A549 (cell line): Measurements from ENCODE around the gene MXD4. TPM values are rescaled to one million over a fixed set of nuclear protein-coding genes. Genes with fewer than 3 reads are reported as not detected.

Experiments
- ATAC-seq, 2 experiments: fragments of 200-7000 bp in 1 of 2; fragments of >200 bp in 1 of 2; cut with Nextera tagmentation in 1 of 2; cut with Tn5 transposase in 1 of 2; 3 replicates each; pipeline versions ENCODE4 v1.8.0 to v1.9.1; 2018 to 2020; ENCODE audit warnings: mild to moderate bottlenecking in 1 of 2, moderate library complexity in 1 of 2
- CTCF ChIA-PET: fragments of 300-600 bp; sonication (Branson Sonifier 250); formaldehyde crosslinking; extraction: SDS; loops from one replicate; lab custom pipeline; 2021; ENCODE audit warnings: antibody characterized with exemption, inconsistent platforms; lab: Yijun Ruan, JAX
- POLR2A ChIA-PET: fragments of 350-600 bp; formaldehyde crosslinking; extraction: SDS; loops from one replicate; lab custom pipeline; 2021; ENCODE audit warnings: antibody characterized with exemption, inconsistent platforms; lab: Yijun Ruan, JAX
- DNase-seq, 2 experiments: peaks; one replicate each; pipeline versions ENCODE4 v3.0.0 to v3.0.0-alpha.2; 2011 to 2016; ENCODE audit warnings: low read depth in 1 of 2, low spot score in 1 of 2
- FAIRE-seq: peaks from 2 replicates; lab custom pipeline; 2011; peaks lifted over from hg19 to GRCh38; lab: Jason Lieb, UNC
- H3K27ac ChIP-seq, 2 experiments: fragments of >200 bp; sonication (Bioruptor Twin); formaldehyde crosslinking; 3 replicates each; pipeline ENCODE4 v1.5.1; 2016 to 2017
- H3K4me1 ChIP-seq: fragments of >200 bp; sonication (Bioruptor Twin); formaldehyde crosslinking; 3 replicates; pipeline ENCODE4 v1.6.1; 2016
- H3K4me2 ChIP-seq: fragments of >200 bp; sonication (Bioruptor Twin); formaldehyde crosslinking; 3 replicates; pipeline ENCODE4 v1.6.1; 2016
- H3K4me3 ChIP-seq: fragments of >200 bp; sonication (Bioruptor Twin); formaldehyde crosslinking; 3 replicates; pipeline ENCODE4 v1.5.1; 2016
- H3K9me3 ChIP-seq: fragments of >200 bp; sonication (Bioruptor Twin); formaldehyde crosslinking; 3 replicates; pipeline ENCODE4 v1.6.1; 2016
- BHLHE40 ChIP-seq: IDR thresholded peaks from 2 replicates; pipeline ENCODE4 v1.6.1; 2012; ENCODE audit warnings: low read depth, low read length, inconsistent platforms
- CBX2 ChIP-seq: fragments of 200-600 bp; sonication (generic); IDR thresholded peaks from 2 replicates; pipeline ENCODE4 v1.6.1; 2016; ENCODE audit warnings: low read depth, mild to moderate bottlenecking, borderline replicate concordance
- CBX8 ChIP-seq: fragments of 200-600 bp; sonication (generic); IDR thresholded peaks from 2 replicates; pipeline ENCODE4 v1.6.1; 2016
- CTCF ChIP-seq: fragments of >200 bp; sonication (Bioruptor Twin); formaldehyde crosslinking; IDR thresholded peaks from 3 replicates; pipeline ENCODE4 v1.5.1; 2016
- EHMT2 ChIP-seq: fragments of 200-600 bp; sonication (generic); IDR thresholded peaks from 2 replicates; pipeline ENCODE4 v1.6.1; 2016; ENCODE audit warnings: antibody characterized with exemption, low read depth, mild to moderate bottlenecking, moderate library complexity
- ELK1 ChIP-seq: fragments of 150-350 bp; IDR thresholded peaks from 2 replicates; pipeline ENCODE4 v1.6.1; 2014; ENCODE audit warnings: low read depth, mild to moderate bottlenecking, low read length
- EP300 ChIP-seq, 2 experiments: fragments of >200 bp; sonication (Bioruptor Twin); formaldehyde crosslinking; IDR thresholded peaks; 2 replicates in 1 of 2; 3 replicates in 1 of 2; pipeline ENCODE4 v1.6.1; 2016 to 2017
- FOXS1 ChIP-seq: fragments of 250-450 bp; sonication (Bioruptor Pico); IDR thresholded peaks from 2 replicates; pipeline ENCODE4 v1.5.0; 2020; ENCODE audit warnings: mild to moderate bottlenecking, moderate library complexity
- HOXA7 ChIP-seq: fragments of 250-450 bp; sonication (Bioruptor Pico); IDR thresholded peaks from 2 replicates; pipeline ENCODE4 v1.5.0; 2020; ENCODE audit warnings: mild to moderate bottlenecking, moderate library complexity
- HOXB13 ChIP-seq: fragments of 250-450 bp; sonication (Bioruptor Pico); IDR thresholded peaks from 2 replicates; pipeline ENCODE4 v1.5.0; 2020; ENCODE audit warnings: low read depth, mild to moderate bottlenecking, moderate library complexity
- JUN ChIP-seq, 2 experiments: fragments of >200 bp; sonication (Bioruptor Twin); formaldehyde crosslinking; IDR thresholded peaks; 2 replicates in 1 of 2; 3 replicates in 1 of 2; pipeline ENCODE4 v1.6.1; 2016 to 2017
- JUNB ChIP-seq: fragments of >200 bp; sonication (Bioruptor Twin); formaldehyde crosslinking; IDR thresholded peaks from 2 replicates; pipeline ENCODE4 v1.6.1; 2016
- KDM5A ChIP-seq: fragments of 200-600 bp; sonication (generic); IDR thresholded peaks from 2 replicates; pipeline ENCODE4 v1.6.1; 2016; ENCODE audit warnings: antibody characterized with exemption, mild to moderate bottlenecking
- MAX ChIP-seq: IDR thresholded peaks from 2 replicates; pipeline ENCODE4 v1.6.1; 2012
- POLR2A ChIP-seq: IDR thresholded peaks from 2 replicates; pipeline ENCODE4 v1.6.1; 2012; ENCODE audit warnings: mild to moderate bottlenecking, low read length
- RAD21 ChIP-seq, 2 experiments: fragments of >200 bp in 1 of 2; sonication (Bioruptor Twin) in 1 of 2; formaldehyde crosslinking in 1 of 2; IDR thresholded peaks in 1 of 2; conservative IDR thresholded peaks in 1 of 2; 2 replicates in 1 of 2; 3 replicates in 1 of 2; pipeline ENCODE4 v1.6.1; 2012 to 2018; ENCODE audit warnings: inconsistent platforms in 1 of 2
- SREBF2 ChIP-seq: fragments of 450-650 bp; IDR thresholded peaks from 2 replicates; pipeline ENCODE4 v1.6.1; 2014; ENCODE audit warnings: mild to moderate bottlenecking, moderate library complexity
- TP53 ChIP-seq: fragments of 250-450 bp; sonication (Bioruptor Pico); IDR thresholded peaks from 2 replicates; pipeline ENCODE4 v1.5.0; 2021; ENCODE audit warnings: mild to moderate bottlenecking, moderate library complexity
- USF2 ChIP-seq: fragments of 450-650 bp; IDR thresholded peaks from 2 replicates; pipeline ENCODE4 v1.6.1; 2014; ENCODE audit warnings: antibody characterized with exemption
- ZC3H11A ChIP-seq: fragments of 450-650 bp; IDR thresholded peaks from 2 replicates; pipeline ENCODE4 v1.6.1; 2014; ENCODE audit warnings: antibody characterized with exemption, mild to moderate bottlenecking
- ZFP36 ChIP-seq: fragments of 450-650 bp; IDR thresholded peaks from 2 replicates; pipeline ENCODE4 v1.6.1; 2014; ENCODE audit warnings: borderline replicate concordance; ENCODE audit not compliant: partially characterized antibody
- WGBS: methylation state at CpG from one replicate; pipeline ENCODE4 v1.1.6; 2017; ENCODE audit errors: missing lambda C conversion rate; 5-methylcytosine and 5-hydroxymethylcytosine counted together
- polyA plus RNA-seq, 4 experiments: library from polyadenylated mRNA; depleted of rRNA in 3 of 4; stranded (reverse); fragments of >200 nt; fragmentation: RNase III in 1 of 4; extraction: RNeasy Plus Mini Kit Qiagen cat#74134 plus additional on column Dnase treatment in 1 of 4; gene quantifications; 2 replicates in 3 of 4; 3 replicates in 1 of 4; pipeline ENCODE4 v1.2.3, GENCODE V29; 2011 to 2017

The MXD4 gene
- polyA plus RNA-seq, 2 of the 4 experiments (the other 2 are of a cell fraction), result 10.8 to 18.5 TPM

GRCh38 chr4:2248044-2248780 is 13.7 kb downstream of the MXD4 start:
- H3K9me3 ChIP-seq, result no peaks in the 10 kb centered on the region
- POLR2A ChIA-PET, result no interaction called here
- no peak for ATAC-seq
- CTCF ChIA-PET, result no interaction called here
- H3K4me1 ChIP-seq, result no peaks in the 10 kb centered on the region
- H3K4me2 ChIP-seq, result no peak overlapping the region
- 94% methylated on average over 9 of the region's 21 CpGs for WGBS
- TF ChIP-seq KDM5A, result no peak
- no peak for TF ChIP-seq CTCF
- no peak for TF ChIP-seq FOXS1 (CRISPR knock-in tag)
- TF ChIP-seq CBX8, result no peak
- no peak for TF ChIP-seq EHMT2
- TF ChIP-seq ELK1, result no peak
- TF ChIP-seq BHLHE40, result no peak
- no peak for TF ChIP-seq TP53
- no peak for TF ChIP-seq RAD21 (conservative IDR thresholded peaks at IDR 0.05 in 1 of 2, IDR thresholded peaks at IDR 0.05 in 1 of 2)
- no peak for TF ChIP-seq EP300 (IDR thresholded peaks at IDR 0.05)
- no peak for DNase-seq
- no peak overlapping the region for H3K27ac ChIP-seq
- no peak overlapping the region for H3K4me3 ChIP-seq
- no peak for FAIRE-seq

GRCh38 chr4:2247128-2248043 is 14.5 kb downstream of the MXD4 start:
- ATAC-seq, result no peak
- no peak overlapping the region for H3K4me3 ChIP-seq
- no peak for FAIRE-seq
- no peak overlapping the region for H3K4me2 ChIP-seq
- no peak overlapping the region for H3K27ac ChIP-seq
- H3K9me3 ChIP-seq, result no peaks in the 10 kb centered on the region
- TF ChIP-seq SREBF2, result no peak
- no peak for TF ChIP-seq JUNB
- no peak for TF ChIP-seq USF2
- no peak for TF ChIP-seq CBX2
- TF ChIP-seq ZC3H11A, result no peak
- TF ChIP-seq HOXB13 (CRISPR knock-in tag), result no peak
- TF ChIP-seq ZFP36, result no peak
- no peak for TF ChIP-seq POLR2A
- no peak for TF ChIP-seq MAX
- TF ChIP-seq JUN (IDR thresholded peaks at IDR 0.05), result no peak
- no peak for TF ChIP-seq HOXA7
- TF ChIP-seq, all 56 proteins: peak for 0
- ChIA-PET POLR2A (no interaction called here), CTCF (interaction anchor here (0.6 kb wide), 1 partner anchor 212 kb away, joined by 4 read pairs; no protein-coding TSS in a partner anchor)
- H3K4me1 ChIP-seq, result no peaks in the 10 kb centered on the region
- no peak for DNase-seq
- 74% methylated on average over 10 of the region's 42 CpGs for WGBS
